GM18507 (cell line): Measurements from ENCODE around the gene CCR2.
A peak's percentile ranks its signal among the peaks of the same experiment; 100 is the strongest.

ENCODE experiments used
- DNase-seq: peaks from one replicate; pipeline ENCODE4 v3.0.0; 2011; ENCODE audit warnings: low read depth; ENCODE audit not compliant: insufficient read length; ENCODE audit errors: extremely low spot score
- FAIRE-seq: peaks from 2 replicates; lab custom pipeline; 2011; peaks lifted over from hg19 to GRCh38; lab: Jason Lieb, UNC

Gene CCR2

DNA sequence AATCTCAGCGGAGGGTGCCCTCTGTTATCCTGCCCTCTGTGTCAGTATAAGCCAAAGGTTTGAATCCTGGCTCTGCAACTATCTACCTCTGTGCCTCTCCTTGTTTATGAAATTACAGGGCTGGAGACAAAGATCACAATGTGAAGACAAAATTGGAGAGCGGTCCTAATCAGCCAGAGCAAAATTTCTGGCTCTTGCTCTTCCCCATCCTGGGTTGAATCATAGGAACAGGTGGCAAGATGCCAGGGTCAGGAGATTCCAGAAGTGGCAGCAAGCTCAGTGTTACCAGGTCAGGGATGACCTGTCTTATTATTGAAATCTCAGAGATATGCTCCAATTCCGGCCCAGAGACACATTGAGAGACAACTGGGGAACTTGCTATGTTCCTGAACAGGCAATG lies 2.3 kb upstream of the CCR2 start:
- DNase-seq (no peak), FAIRE-seq (no peak)

DNA sequence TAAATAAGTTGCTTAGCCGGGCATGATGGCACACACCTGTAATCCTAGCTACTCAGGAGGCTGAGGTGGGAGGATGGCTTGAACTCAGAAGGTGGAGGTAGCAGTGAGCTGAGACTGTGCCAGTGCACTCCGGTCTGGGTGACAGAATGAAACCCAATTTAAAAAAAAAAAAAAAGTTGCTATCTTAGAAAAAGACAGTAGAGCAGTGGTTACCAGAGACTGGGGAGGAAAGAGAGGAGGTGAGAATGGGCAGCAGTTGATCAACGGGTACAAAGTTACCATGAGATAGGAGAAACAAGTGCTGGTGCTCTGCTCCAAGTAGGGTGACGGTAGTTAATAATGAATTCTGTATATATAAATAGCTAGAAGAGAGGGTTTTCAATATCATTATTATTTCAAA lies 821 bp upstream of the CCR2 start:
- DNase-seq (no peak), FAIRE-seq (no peak)

DNA sequence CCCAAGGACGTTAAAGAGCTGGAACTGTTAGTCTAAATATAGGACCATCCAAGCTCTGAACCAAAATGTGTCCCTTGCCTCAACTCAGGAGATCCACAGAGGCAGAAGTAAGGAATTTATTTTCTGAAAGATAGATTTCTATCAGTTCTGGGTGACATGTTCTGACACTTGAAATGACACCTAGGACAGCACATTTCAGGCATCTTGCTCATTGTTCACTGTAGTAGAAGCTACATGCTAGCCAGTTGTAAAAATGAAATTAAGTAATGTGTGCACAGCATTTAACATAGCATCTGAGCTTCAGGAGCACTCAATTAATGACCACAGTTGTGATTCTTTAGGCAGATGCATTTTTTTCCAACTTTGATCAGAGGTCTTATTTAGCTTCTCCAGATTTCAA lies 567 bp downstream of the CCR2 start:
- FAIRE-seq (no peak), DNase-seq (no peak)

DNA sequence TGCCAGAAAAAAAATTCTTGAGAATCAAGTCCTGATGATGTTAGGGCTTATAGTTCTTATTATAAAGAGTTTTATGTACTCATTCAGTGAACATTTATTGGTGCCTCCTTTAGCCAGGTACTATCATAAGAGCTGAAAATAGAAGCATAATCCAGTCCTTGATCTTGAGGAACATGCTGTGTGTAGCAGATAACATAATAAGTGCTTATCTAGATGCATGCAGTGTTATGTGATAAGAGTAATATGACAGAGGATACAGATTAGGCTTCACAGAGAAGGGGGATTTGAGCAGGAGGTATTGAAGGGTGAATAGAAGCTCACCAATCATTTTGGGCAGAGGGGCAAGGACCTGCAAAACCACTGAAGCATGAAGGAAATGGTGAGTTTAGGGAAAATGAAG lies 1.1 kb downstream of the CCR2 start:
- no peak for FAIRE-seq
- DNase-seq = no peak

DNA sequence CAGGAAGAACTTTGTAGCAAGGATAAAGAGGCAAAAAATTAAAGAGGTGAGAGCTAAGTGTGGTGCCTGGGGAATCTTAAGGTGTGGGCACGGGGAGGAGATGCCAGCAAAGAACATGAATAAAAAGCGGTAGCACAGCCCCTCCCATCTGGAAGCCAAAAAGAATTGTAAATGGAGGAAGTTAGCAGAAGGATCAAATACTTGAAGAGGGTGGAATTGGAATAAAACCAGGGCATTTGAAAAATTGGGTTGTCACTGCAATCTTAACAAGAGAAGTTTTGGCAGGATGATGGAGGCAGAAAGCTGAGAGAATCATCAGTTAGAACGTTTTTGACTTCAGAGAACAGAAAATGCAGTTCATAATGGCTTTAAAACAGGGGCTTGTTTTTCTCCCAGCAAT lies 2.4 kb downstream of the CCR2 start:
- no peak for DNase-seq
- no peak for FAIRE-seq

DNA sequence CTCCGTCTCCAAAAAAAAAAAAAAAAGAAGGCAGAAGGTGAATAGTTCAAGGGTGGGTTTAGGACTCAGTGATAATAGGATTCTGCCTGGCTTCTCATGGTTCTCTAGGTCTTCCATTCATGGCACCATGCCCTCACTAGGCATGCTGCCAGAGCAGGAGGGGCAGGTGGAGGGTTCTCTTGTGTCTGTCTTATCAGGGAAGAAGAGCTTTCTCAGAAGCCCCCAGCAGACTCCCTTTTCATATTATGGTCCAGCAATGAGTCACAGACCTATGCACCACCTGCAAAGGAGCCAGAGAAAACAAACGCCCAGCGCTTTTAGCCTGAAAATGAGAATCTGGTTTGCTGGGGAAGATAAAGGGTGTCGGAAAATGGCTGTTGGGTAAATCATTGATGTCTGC lies 3.0 kb downstream of the CCR2 start:
- DNase-seq = no peak
- no peak for FAIRE-seq

DNA sequence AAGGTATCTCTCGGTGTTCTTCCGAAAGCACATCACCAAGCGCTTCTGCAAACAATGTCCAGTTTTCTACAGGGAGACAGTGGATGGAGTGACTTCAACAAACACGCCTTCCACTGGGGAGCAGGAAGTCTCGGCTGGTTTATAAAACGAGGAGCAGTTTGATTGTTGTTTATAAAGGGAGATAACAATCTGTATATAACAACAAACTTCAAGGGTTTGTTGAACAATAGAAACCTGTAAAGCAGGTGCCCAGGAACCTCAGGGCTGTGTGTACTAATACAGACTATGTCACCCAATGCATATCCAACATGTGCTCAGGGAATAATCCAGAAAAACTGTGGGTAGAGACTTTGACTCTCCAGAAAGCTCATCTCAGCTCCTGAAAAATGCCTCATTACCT lies 4.6 kb downstream of the CCR2 start:
- DNase-seq (no peak), FAIRE-seq (no peak)

DNA sequence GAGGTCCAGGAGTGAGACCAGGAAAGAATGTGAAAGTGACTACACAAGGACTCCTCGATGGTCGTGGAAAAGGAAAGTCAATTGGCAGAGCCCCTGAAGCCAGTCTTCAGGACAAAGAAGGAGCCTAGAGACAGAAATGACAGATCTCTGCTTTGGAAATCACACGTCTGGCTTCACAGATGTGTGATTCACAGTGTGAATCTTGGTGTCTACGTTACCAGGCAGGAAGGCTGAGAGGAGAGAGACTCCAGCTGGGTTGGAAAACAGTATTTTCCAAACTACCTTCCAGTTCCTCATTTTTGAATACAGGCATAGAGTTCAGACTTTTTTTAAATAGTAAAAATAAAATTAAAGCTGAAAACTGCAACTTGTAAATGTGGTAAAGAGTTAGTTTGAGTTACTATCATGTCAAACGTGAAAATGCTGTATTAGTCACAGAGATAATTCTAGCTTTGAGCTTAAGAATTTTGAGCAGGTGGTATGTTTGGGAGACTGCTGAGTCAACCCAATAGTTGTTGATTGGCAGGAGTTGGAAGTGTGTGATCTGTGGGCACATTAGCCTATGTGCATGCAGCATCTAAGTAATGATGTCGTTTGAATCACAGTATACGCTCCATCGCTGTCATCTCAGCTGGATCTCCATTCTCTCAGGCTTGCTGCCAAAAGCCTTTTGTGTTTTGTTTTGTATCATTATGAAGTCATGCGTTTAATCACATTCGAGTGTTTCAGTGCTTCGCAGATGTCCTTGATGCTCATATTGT lies 6.0 kb downstream of the CCR2 start:
- DNase-seq (no peak), FAIRE-seq (peak; percentile 85)

DNA sequence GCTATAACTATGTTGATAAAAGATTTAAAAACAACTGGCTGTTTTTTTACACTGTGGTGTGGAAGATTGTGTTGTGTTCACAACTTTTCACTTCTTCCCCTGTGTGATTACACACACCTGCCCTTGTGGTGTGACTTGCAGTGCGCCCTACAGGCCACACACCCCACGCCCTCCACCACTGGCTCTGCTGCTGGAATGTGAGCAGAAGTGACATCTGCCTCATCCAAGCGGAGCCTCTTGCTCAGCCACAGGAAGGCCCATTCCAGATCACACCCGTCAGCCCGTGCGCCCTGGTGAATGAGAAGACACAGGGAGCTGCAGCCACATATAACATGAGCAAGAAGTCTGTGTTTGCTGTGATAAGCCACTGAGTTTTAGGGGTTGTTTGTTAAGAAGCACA lies 7.0 kb downstream of the CCR2 start:
- no peak for DNase-seq
- FAIRE-seq = no peak

DNA sequence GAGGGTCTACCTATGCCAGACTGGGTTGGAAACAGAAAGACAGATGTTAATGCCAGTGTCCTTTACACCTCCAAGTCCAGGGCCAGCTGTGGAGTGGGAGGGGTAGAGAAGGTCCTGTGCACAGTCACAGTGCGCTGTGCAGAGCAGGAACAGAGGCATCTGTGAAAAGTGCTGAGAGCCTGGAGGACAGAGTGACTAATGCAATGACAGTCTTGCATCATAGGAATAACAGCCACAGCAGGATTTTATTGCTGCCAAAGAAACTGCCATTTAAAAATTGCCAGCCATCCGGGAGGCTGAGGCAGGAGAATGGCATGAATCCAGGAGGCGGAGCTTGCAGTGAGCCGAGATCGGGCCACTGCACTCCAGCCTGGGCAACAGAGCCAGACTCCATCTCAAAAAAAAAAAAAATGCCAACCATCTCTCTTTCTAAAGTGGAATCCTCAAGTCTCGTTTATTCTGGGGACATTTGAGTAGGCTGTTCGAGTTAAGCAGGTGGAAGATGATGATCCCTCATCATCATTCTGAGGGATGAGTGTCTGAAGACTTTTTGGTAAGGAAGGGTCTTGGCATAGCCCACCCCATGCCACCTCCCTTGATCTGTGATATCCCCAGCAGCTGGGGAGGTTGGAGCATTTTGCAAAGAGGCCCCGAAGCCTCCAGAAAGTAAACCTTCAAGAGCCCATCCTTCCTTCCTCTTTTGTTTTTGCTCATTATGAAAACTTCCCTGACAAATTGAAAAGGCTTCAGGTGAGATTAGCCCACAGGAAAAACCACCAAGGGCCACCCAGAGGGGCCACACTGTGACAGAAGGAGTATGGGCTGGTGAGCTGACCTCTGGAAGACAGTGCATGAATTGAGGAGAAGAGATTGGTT lies 7.7 kb downstream of the CCR2 start:
- DNase-seq = no peak
- FAIRE-seq = peak; percentile 76

DNA sequence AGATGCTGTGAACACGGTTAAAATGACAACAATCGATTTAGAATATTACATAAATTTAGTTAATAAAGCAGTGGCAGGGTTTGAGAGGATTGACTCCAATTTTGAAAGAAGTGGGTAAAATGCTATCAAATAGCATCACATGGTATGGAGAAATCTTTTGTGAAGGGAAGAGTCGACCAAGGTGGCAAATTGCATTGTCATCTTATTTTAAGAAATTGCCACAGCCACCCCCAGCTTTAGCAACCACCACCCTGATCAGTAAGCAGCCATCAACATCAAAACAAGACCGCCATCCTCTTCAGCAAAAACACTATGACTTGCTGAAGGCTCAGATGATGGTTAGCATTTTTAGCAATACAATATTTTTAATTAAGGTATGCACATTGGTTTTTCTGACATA lies 11.1 kb downstream of the CCR2 start:
- DNase-seq = no peak
- FAIRE-seq = no peak

DNA sequence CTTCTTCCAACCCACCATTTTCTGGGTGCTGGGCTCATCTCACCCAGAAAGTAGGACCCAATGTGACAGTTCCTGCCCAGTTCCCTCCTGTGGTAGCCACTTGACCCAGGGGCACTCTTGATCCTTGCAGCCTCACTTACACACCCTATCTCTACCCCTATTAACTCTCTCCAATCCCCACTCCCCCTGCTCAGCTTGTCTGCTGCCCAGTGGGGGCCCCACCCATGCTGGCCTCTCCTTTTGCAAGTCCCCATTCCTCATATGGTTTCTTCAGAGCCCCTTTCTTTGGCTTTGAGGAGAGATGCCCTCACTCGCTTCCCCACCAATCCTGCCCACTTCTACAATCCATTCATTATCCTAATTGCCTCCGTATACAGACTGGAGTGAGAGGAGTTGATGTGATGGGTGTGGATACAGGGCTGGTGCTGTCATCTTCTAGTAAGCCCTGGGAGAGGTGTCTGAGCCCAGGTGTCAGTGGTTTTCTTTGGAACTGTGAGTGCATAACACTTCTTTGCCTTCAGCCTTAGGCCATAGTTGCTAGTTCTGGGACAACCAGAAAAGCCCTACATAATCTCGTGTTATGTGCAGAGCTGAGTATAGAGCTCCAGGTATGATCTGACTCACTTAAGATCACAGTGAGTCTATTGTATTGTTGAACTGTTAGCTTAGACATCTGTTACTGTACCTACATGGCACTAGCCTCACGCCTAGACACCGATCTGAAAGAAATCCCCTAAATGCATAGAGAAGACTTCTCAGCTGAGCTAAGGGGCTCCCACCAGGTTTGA lies 12.0 kb downstream of the CCR2 start:
- FAIRE-seq = no peak

DNA sequence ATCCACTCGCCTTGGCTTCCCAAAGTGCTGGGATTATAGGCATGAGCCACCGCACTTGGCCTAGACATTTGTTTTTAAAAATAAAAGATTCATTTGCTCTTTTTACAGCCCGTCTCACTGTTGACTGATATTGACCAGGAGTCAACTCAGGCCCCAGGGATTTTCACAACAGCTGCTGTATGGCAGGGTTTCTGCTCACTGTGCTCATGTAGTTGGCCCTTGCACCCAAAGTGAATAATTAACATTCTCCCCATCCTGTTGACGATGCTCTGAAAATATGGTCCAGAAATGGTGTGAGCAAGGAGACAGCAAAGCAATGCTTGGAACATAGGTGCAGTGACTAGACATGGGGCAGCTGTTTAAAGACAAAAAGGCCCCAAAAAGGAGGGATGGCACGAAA lies 13.9 kb downstream of the CCR2 start:
- FAIRE-seq (no peak), DNase-seq (no peak)

More for the DNA sequence above, 12.0 kb downstream of the CCR2 start:
- no peak for DNase-seq

DNA sequence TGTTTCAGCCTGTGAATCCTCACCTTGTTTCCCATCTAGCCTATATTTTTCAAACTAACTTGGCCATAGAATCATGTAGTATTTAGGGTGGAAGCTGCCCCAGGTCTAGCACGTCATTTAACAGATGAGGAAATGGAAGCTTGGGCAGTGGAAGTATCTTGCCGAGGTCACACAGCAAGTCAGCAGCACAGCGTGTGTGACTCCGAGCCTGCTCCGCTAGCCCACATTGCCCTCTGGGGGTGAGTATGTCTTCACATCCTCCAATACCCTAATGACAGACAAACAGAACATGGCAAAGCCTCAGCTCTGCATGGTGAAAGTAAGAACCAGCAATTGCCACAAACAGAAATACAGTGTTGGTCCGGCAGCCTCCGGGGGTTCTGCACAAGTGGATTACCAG lies 14.7 kb downstream of the CCR2 start:
- peak; percentile 89 for FAIRE-seq

DNA sequence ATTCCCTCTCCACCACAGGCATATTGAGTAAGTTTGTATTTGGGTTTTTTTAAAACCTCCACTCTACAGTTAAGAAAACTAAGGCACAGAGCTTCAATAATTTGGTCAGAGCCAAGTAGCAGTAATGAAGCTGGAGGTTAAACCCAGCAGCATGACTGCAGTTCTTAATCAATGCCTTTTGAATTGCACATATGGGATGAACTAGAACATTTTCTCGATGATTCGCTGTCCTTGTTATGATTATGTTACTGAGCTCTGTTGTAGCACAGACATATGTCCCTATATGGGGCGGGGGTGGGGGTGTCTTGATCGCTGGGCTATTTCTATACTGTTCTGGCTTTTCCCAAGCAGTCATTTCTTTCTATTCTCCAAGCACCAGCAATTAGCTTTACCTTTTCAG lies 15.2 kb downstream of the CCR2 start:
- FAIRE-seq = no peak
- DNase-seq = no peak

More for the DNA sequence above, 14.7 kb downstream of the CCR2 start:
- no peak for DNase-seq

DNA sequence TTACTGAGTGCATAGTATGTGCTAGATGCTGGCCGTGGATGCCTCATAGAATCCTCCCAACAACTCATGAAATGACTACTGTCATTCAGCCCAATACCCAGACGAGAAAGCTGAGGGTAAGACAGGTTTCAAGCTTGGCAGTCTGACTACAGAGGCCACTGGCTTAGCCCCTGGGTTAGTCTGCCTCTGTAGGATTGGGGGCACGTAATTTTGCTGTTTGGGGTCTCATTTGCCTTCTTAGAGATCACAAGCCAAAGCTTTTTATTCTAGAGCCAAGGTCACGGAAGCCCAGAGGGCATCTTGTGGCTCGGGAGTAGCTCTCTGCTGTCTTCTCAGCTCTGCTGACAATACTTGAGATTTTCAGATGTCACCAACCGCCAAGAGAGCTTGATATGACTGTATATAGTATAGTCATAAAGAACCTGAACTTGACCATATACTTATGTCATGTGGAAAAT lies 15.8 kb downstream of the CCR2 start:
- FAIRE-seq (peak; percentile 62), DNase-seq (no peak)

DNA sequence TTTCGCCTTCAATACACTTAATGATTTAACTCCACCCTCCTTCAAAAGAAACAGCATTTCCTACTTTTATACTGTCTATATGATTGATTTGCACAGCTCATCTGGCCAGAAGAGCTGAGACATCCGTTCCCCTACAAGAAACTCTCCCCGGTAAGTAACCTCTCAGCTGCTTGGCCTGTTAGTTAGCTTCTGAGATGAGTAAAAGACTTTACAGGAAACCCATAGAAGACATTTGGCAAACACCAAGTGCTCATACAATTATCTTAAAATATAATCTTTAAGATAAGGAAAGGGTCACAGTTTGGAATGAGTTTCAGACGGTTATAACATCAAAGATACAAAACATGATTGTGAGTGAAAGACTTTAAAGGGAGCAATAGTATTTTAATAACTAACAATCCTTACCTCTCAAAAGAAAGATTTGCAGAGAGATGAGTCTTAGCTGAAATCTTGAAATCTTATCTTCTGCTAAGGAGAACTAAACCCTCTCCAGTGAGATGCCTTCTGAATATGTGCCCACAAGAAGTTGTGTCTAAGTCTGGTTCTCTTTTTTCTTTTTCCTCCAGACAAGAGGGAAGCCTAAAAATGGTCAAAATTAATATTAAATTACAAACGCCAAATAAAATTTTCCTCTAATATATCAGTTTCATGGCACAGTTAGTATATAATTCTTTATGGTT lies 17.1 kb downstream of the CCR2 start, which contains the start of gene CCR5:
Gene CCR5, plus strand, starts transcription at position 108 of the 680 bp plus-strand sequence. CDS start 1,957 bp downstream, outside the sequence.
- peak; percentile 21 for FAIRE-seq
- no peak for DNase-seq

DNA sequence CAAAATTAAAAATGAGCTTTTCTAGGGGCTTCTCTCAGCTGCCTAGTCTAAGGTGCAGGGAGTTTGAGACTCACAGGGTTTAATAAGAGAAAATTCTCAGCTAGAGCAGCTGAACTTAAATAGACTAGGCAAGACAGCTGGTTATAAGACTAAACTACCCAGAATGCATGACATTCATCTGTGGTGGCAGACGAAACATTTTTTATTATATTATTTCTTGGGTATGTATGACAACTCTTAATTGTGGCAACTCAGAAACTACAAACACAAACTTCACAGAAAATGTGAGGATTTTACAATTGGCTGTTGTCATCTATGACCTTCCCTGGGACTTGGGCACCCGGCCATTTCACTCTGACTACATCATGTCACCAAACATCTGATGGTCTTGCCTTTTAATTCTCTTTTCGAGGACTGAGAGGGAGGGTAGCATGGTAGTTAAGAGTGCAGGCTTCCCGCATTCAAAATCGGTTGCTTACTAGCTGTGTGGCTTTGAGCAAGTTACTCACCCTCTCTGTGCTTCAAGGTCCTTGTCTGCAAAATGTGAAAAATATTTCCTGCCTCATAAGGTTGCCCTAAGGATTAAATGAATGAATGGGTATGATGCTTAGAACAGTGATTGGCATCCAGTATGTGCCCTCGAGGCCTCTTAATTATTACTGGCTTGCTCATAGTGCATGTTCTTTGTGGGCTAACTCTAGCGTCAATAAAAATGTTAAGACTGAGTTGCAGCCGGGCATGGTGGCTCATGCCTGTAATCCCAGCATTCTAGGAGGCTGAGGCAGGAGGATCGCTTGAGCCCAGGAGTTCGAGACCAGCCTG lies 17.8 kb downstream of the CCR2 start:
- no peak for DNase-seq
- FAIRE-seq = no peak
